HG03565 (cell line): ENCODE measurements around the gene NDUFB8.

Source experiments
- ATAC-seq: cut with Tn5 transposase; IDR thresholded peaks from one replicate; pipeline ENCODE4 v1.9.1; 2021; ENCODE audit warnings: mild to moderate bottlenecking, moderate library complexity; ENCODE audit not compliant: unreplicated experiment

NDUFB8 gene

DNA sequence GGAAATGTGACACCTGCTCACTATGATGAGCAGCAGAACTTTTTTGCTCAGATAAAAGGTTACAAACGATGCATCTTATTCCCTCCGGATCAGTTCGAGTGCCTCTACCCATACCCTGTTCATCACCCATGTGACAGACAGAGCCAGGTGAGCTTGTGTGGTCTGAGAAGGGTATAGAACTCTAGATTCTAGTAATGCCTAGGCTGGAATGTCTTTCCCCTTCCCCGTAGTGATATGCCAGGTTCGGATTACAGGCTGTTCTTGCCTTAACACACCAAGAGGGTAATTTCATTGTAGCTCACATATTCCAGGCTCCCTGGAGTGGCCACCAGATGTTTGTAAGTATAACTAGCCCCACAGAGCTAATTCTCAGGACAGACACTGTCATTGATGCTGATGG, 15.3 kb upstream of the NDUFB8 start:
- no peak for ATAC-seq

DNA sequence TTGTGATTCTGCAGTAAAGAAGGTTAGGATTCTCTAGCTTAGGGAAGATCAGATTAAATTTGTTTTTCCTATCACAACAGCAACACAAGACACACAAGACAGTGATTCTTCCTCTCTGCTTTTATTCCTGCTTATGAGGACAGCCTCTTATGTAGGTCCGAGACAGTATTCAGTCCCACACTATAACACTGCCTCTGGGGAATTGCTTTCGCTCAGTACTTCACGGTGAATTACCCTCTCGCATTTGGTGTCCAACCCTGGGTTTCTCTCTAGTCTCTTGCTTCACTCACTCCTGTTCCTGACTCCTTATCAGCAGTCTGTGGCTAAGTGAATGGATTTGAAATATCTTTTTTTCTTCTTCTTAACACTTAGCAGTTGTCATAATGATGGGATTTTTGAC, 7.8 kb upstream of the NDUFB8 start:
- ATAC-seq: no peak

DNA sequence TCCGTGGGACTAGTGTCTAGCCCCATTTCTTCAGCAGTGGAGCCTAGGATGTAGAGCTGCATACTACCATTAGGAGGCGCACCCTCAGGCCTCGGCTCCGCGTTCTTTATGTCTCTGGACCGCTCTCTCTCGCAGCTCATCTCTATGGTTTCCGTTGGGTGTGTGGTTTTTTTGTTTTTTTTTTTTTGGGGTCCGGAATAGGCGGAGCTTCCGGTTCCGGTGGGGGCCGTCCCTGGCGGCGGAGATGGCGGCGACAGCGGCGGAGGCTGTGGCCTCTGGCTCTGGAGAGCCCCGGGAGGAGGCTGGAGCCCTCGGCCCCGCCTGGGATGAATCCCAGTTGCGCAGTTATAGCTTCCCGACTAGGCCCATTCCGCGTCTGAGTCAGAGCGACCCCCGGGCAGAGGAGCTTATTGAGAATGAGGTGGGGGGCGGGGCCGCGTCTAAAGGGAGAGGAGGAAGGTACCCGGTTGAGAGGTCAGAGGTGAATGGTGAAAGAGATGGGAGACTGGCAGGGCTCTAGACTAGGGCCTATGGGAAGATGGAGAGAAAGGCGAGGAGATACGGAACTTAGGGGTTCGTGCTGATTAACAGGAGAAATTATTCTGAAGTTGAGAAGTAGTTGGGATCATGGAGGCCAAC, 6.2 kb upstream of the NDUFB8 start, which contains the start of gene HIF1AN:
TSS of gene HIF1AN (plus strand) at position 229 of the 639 bp plus-strand sequence. CDS start at position 245, 16 bp downstream.
- peak; percentile 91 for ATAC-seq

- peak; percentile 3 for ATAC-seq
These were observed 5.7 kb upstream of the NDUFB8 start for GRCh38 chr10:100535338-100535714.

DNA sequence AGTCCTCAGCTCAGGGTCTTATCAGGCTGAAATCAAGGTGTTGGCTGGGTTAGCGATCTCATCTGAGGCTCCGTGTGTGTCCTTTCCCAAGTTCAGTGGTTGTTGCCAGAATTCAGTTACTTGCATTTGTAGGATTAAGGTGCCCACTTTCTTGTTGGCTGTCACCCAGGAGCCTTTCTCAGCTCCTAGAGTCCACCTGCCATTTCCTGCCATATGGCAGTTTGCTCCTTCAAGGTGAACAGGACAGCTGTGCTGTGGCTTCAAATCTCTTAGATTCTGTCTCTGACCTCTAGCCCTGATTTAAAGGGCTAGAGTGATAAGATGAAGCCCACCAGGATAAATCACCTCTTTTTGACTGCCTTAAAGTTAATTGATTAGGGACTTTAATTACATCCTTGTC, 5.1 kb upstream of the NDUFB8 start:
- ATAC-seq: no peak

DNA sequence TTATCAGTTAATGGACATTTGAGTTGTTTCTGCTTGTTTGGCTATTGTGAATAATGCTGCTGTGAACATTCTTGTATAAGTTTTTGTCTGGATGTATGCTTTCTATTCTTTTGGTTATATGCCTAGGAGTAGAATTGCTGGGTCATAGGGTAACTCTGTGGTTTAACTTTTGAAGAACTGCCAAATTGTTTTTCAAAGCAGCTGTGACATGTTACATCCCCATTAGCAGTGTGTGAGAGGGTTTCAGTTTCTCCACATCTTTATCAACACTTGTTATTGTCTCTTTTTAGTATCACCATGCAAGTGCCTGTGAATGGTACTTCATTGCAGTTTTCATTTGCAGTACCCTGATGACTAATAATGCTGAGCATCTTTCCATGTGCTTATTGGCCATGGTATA, 2.1 kb upstream of the NDUFB8 start:
- ATAC-seq: no peak

- no peak for ATAC-seq
These were observed 673 bp downstream of the NDUFB8 start for GRCh38 chr10:100528921-100529474.

- ATAC-seq: no peak
These were observed 1.4 kb downstream of the NDUFB8 start for GRCh38 chr10:100528123-100528886.

DNA sequence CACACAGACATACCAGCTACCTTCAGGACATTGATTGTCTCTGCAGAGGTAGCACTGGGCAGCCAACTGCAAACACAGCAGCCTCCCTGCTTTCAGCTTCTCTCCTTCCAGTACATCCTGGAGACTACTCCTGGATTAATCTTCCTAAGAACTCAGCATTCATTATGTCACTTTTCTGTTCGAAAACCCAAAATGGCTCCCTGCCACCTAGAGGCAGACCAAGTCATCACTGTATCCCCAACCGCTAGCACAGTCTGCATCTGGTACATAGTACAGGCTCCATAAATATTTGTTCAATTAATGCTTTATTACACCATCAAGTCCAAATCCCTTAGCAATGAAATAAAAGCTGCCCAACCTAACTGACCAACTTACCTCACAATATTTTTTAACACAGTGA, 5.0 kb downstream of the NDUFB8 start:
- no peak for ATAC-seq

DNA sequence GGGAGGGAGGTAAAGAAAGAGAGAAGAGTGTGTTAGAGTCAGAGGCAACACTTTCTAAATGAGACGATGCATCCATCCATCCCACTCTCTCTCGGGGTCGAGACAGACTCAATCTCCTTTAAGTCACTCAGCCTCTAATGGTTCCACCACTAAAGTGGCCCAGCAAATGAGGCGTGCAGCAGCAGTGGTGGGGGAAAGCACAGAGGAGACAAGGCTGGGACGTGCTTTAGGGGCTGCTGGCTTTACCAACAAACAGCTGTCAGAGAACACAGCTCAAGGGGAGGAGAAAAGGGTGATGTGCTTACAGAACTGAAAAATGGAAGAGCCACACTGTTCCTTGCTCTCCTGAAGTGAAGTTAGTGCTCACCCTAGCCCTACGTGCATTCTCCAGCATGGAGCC, 5.5 kb downstream of the NDUFB8 start:
- ATAC-seq: no peak

DNA sequence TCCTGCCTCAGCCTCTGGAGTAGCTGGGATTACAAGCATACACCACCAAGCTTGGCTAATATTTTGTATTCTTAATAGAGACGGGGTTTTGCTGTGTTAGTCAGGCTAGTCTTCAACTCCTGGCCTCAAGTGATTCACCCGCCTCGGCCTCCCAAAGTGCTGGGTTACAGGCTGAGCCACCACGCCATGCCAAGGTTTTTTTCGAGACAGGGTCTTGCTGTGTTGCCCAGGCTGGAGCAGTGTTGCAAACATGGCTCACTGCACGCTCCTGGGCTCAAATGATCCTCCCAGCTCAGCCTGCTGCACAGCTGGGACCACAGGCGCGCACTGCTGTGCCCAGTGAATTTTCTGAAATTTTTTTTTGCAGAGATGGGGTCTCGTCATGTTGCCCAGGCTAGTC, 6.7 kb downstream of the NDUFB8 start:
- no peak for ATAC-seq

DNA sequence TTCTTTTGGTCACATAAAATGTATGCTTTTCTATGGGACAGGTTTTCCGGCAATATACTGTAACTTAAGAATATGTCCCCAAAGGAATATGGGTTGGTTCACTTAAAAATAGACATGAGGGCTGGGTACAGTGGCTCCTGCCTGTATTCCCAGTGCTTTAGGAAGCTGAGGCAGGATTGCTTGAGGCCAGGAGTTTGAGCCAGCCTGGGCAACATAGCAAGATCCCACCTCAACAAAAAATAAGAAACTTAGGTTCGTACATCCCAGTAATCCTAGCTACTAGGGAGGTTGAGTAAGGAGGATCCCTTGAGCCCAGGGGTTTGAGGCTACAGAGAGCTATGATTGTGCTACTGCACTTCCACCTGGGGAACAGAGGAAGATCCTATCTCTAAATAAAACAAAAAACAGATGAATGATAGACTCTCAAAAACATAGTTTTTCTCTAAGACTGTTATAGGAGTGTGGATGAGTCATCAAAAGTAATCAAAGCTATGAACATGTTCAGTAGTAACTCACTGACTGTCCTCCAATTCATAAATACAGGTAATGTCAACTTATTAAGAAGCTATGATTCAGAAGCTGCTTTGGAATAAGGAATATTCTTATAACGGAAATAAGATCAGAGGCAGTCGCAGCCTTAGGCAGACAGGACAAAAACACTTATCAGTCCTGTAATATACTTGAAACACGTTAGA, 7.4 kb downstream of the NDUFB8 start:
- ATAC-seq: no peak

- no peak for ATAC-seq
These were observed 8.9 kb downstream of the NDUFB8 start for GRCh38 chr10:100520811-100521210.

DNA sequence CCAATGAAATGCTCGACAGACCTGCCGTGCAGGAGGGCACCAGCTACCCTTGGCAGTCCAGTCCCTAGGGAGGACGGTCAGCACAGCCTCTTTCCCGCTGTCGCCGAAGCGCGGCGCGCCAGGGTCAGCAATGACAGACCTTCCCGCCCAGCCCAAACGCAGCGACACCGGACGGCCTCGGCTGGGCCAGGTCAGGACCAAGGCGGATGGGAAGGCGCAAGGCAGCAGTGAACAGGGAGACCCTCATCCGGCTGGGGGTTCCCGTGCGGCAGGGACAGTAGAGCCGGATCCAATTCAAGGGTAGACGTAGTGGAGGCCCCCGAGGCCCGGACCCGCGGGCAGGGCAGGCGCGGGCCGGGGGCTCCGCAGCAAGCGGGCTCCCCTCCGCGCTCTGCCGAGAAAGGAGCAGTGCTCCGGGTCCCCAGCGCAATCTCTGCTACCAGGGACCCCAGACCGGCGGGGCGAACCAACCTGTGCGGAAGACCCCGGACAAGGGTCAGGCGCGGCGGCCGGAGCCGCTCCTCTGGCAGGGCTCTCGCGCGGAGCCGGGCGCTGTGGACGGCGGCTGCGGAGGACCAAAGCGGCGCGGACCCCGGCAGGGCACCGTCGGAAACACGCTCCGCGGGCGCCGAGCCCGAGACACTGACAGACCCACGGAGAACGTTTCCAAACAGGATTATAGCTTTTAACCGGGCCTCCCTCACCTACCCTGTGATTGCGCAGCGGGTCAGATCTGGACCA, 10.2 kb downstream of the NDUFB8 start, which contains the start of gene SEC31B:
TSS of gene SEC31B (minus strand) at position 551 of the 741 bp plus-strand sequence. CDS start 2,909 bp downstream, outside the sequence.
- no peak for ATAC-seq

DNA sequence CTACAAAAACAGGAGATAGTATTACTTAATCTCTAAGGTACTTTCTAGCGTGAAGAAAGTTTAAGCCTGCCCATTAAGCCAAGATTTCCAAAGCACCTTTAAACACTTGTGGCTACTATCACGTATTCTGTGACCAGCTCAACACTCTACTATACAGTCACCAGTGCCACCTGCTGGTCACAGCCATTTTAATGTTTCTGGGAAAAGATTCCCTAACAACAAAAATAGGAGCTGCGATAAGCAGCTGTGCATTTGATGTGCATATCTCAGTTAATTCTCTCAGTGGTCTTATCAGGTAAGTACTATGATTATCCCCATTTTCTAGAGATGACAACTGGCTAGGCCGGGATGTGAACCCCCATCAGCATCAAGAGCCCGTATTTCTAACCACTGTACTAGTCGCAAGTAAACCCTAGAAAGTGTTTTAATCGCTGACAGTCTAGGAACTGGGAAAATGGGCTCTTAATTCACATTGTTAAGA, 10.9 kb downstream of the NDUFB8 start:
- no peak for ATAC-seq

DNA sequence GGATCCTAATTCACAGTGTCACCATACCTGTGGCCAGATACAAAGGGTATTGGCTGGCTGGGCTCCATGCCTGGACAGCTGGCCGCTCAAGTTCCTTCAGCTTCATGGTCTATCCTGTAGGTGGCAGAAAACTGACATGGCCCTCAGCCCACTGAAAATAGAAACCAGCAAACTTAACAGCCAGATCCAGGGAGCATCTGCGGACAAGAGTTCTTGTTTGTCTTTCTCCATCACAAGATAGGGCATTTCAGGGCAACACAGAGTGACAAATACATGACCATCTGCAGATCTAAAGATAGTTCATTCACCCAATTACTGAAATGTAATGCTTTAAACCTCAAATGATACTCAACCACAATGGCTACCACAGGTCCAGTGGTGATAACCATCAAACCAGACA, 12.8 kb downstream of the NDUFB8 start:
- no peak for ATAC-seq

GRCh38 chr10:100515612-100516011, 14.1 kb downstream of the NDUFB8 start:
- no peak for ATAC-seq

DNA sequence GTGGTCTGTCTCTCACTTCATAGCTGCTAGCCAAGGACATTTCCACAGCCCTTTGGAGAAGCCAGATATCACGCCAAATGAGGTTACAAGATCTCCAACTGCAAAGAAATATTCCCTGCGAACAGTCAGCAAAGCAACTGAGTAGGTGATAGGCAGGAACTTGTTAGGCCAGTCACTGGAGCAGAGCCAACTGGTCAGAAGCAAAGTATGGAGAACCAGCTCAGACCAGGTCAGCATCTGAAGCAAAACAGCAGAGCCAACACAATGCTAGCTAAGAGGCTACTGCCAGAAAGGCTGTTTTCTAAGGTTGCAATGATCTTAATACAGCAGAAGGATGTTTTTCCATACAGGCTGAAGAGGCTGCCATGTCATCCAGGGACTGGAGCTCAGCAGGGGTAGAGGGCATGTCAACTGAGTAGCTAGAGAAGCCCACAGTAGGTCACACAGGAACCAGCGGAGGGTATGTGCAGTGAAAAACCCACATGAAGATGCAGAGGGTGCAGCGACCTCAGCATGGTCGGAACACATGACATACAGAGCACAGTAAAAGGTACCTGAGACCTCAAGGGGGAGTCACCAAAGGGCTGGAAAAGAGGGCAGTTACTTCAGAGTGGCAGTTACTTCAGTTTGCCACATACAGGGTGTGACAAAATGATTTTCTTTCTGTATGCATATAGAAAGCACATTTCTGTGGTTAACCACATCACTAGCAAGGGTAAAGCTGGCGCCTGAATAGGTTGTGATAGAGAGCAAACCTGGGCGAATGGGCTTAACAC, 18.9 kb downstream of the NDUFB8 start:
- ATAC-seq: no peak

DNA sequence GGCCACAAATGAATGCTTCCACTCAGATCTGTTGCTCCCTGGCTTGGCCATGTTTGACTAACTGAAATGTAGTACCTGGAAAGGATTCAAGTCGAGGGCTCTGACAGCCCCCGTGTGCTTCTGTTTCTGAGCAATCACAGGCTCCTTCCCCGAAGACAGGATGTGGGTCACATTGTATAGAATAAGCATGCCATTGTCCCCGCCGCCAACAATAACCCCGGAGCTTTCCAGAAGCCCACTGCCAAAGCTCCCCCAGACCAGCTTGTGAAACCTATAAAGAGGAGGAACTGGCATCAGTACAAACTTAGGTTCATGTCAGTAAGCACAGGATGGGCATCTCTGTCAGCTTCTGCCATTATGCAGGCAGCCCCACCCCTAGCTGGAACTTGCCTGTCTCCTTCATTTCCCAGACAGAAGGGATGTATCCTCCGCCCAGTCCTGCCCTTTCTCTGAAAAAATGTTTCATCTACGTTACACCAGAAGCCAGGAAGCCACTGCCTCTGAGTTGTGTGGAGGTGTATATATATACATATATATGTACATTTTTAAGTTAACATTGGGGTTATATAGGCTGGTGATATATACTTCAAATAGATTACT, 20.3 kb downstream of the NDUFB8 start:
- no peak for ATAC-seq
